GM21619 (cell line): Measurements from ENCODE around the gene S100A14.
"Not testable (repeated sequence)": the region's sequence is repeated elsewhere in the genome, so short reads cannot be mapped to it uniquely, and the experiment has no call there.

Source experiments
- ATAC-seq: cut with Tn5 transposase; IDR thresholded peaks from one replicate; pipeline ENCODE4 v1.9.1; 2021; ENCODE audit not compliant: unreplicated experiment

S100A14 gene

DNA sequence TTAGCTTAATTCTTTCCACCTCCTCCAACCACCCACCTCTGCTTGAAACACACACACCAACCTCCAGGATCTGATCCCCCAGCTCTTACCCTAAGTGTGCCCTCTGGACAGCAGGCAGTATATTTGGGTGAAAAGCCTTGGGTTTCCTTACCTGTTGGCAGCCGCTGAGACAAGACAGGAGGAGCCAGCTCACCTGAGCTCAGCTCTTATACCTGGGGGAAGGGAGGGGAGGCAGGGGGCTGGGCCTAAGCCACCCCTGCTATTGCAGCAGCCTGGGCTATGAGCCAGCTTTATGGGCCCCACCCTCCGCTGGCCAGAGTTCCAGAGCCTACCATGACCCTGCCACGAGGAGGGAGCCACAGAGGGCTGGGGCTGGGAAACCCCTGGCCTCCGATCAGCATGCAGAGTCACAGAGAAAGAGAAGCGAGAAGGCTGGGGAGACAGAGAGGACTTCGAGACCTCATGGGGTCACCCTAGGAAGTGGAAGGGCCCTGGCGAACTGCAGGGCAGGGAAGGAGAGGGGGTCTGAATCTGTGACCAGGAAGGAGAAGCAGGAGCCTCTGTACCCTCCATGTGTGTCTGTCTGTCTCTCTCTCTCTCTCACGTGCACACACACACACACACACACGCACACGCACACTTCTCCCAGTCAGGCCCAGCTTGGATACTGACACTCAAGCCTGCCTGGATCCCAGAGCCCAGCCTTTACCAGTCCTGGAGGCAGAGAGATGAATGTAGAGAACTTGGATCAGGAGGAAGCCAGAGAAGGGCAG is at the start of gene S100A14:
Gene S100A14, minus strand, starts transcription at position 182 of the 773 bp plus-strand sequence. CDS start 467 bp downstream, outside the sequence.
- ATAC-seq: no peak

DNA sequence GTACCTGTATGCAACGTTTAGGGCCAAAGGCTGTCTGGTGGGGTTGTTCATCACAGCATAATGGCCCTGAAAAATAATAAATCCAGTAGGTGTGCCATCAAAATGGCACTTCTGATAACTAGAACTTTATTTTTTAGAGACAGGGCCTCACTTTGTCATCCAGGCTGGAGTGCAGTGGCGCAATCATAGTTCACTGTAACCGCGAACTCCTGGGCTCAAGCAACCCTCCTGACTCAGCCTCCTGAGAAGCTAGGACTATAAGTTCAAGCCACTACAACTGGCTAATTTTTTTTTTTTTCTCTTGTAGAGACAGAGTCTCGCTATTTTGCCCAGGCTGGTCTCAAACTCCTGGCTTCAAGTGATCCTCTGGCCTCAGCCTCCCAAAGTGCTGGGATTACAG is 47.1 kb upstream of the S100A14 start:
- no peak for ATAC-seq

DNA sequence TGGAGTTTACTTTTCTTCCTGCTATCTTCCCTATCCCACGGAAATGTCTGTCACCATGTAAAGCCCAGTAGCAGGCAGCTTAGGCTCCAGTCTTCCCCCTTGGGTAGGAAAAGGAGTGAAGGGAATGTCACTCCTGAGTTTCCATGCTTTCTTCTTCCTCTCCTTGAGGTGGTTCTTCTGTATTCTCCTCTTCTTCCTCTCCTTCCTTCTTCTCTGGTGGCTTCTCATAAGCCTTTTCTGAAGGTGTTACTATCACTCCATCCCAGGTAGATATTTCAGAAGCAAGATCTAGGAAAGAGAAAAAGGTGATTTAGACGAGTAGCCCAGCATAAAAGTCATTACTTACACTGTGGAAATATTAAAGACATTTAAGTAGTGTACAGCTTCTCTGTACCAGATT is 46.1 kb upstream of the S100A14 start:
- ATAC-seq: no peak

DNA sequence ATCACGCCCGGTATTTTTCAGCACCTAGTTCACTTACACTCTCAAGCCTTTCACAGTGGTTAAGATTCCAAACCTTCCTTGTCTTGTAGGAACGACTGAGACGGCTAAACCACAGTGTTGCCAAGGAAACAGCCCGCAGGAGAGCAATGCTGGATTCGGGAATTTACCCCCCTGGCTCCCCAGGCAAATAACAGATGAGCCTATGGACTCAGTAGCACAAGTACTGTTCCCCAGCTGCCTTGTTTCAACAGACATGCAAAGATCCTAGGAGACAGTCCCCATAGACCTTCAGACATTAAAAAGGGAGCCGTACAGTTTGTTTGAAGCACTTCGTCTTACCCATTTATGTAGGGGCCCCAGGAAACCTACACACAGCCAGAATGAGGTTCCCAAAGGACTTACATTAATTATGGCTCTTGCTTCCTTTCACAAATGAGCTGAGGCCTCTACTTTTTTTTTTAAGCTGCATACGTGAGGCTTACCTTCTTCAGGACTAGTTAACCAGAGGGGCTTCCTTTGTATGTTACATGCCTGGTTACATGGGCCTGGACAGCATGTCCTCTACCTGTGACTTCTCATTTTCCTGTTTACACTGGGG is 45.1 kb upstream of the S100A14 start:
- ATAC-seq: no peak

DNA sequence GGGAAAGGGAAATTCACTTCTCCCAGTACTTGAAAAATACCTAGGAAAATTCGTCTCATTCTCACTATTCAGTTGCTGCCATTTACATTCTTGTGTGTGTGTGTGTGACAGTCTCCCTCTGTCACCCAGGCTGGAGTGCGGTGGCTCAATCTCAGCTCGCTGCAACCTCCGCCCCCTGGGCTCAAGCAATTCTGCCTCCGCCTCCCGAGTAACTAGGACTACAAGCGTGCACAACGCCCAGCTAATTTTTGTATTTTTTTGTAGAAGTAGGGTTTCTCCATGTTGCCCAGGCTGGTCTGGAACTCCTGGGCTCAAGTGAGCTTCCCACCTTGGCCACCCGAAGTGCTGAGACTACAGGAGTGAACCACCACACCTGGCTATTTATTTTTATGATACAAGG is 43.5 kb upstream of the S100A14 start:
- ATAC-seq: no peak

DNA sequence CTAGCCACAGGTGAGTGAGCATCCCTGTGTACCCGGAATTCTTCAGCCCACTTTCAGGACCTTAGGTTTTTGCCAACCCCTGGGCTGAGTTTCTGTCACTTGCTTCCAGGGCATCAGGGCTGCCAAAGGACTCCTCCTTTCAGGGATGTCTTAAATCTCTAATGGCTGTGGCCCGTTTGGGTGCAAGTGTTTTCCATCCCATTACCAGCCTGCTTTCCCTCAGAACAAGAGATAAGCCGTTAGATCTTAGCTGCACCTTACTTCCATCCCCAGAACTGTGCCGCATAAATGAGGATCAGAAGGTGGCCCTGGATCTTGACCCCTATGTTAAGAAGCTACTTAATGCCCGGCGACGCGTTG is 43.0 kb upstream of the S100A14 start:
- no peak for ATAC-seq

DNA sequence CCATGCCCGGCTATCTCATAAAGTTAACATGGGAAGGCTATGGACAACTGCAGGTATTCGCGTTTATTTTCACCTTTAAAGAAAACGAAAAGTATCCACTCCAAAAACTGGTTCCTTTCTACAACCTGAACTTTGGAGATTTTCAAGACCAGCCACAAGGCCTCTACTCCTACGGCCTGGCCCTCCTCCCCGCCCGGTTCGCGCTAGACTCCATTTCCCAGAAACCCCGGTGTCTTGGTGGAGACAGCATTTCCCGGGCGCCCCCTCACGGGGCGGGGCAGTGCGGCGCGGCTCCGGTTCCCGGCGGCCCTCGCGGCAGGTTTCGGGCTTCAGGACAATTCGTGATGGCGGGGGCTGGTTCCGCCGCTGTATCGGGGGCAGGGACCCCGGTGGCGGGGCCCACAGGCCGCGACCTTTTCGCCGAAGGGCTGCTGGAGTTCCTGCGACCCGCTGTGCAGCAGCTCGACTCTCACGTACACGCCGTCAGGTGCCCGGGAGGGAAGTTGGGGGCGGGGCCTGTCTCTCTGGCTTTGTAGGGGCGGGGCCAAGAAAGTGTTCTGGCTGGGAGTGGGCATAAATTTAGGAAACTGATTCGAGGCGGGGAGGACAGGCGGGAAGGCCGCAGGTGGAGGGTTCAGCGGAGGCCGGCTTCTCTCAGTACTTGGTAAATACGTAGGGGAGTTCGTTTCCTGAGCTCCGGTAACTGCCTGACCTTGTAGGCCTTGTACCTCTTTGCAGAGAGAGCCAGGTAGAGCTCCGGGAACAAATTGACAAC is 42.5 kb upstream of the S100A14 start, which contains the start of gene SNAPIN:
Gene SNAPIN, plus strand, starts transcription at position 304 of the 775 bp plus-strand sequence. Its CDS starts 41 bp downstream, at position 345.
- ATAC-seq: peak; percentile 87

DNA sequence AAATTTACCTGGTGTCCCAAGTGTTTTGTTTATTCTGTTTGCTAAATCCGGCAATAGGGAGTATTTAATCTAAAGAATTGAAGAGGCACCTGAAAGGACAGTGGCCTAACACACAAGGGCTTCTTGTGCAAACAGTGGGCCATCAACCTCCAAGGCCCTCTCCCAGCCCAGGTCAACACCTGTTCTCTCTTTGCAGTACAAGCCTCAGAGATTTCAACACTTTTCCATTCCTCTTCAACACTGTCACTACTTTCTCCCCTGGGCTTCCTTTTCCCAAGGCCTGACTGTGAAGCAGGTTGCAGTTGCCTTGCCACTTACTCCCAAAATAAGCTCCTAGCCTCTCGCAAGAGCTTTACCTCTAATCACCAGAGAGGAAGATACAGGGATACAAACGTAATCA is 39.2 kb upstream of the S100A14 start:
- ATAC-seq: no peak

DNA sequence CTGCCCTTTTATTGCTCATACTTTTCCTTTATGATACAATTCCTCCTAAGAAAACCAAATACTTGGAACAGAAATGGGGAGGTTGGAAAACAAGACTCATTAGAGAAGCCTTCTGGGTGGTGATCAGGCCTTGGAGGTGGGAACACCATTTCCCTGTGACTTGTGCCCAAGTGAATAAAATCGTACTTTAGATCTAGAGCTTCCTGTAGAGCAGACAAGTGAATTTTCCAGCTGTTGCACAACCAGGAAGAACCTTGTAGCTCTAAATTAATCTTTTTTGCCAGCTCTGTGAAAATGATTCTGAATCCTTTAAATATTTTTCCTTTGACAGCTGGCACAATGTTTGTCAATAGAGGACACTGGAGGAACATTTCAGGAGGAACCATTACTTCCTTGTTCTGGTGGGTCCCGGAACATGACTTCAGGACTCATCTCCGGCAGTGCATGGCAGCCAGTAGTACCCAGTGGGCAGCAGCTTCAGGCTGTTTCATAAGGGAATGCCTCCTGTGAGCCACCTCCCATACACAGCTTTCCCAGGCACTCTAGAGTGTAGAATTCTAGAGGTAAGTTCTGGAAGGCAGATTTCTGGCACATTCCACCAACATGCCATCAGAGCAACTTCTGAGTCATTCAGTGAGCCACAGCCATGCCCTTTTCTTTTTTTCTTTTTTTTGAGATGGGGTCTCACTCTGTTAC is 36.8 kb upstream of the S100A14 start:
- no peak for ATAC-seq

DNA sequence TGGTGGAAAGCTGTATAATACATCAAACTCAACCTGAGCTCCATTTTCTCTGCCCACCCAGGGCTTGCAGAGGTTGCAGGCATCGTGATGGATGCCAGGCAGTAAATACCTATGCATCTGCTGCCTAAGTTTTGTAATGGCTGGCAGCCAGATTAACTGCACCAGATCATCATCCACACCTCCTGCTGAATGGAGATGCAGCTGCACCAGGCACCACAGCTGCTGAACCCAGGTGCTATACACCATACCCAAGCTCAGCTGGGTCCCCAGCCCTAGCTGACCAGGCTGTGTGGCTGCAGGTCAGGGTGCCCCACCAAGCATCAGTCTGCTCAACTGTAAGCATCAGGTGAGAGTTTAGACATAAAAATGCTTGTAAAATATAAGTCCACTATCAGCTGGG is 35.6 kb upstream of the S100A14 start:
- no peak for ATAC-seq

DNA sequence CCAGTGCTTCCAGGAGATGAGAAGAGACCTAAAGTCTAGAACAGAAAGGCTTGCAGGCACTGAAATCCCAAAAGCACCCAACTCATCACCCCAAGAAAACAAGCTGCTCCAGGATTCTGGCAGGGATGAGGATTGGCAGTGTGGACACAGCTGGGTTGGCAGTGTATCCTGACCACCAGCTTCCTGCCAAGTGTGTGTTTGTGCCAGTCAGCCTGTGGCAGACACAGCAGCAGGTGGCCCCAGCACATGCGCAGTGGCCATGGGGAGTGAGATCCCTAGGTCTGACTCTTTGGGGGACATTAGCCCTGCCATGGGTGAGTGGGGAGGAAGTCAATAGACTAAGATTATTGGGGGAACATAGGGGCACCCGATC is 33.7 kb upstream of the S100A14 start:
- ATAC-seq: no peak

DNA sequence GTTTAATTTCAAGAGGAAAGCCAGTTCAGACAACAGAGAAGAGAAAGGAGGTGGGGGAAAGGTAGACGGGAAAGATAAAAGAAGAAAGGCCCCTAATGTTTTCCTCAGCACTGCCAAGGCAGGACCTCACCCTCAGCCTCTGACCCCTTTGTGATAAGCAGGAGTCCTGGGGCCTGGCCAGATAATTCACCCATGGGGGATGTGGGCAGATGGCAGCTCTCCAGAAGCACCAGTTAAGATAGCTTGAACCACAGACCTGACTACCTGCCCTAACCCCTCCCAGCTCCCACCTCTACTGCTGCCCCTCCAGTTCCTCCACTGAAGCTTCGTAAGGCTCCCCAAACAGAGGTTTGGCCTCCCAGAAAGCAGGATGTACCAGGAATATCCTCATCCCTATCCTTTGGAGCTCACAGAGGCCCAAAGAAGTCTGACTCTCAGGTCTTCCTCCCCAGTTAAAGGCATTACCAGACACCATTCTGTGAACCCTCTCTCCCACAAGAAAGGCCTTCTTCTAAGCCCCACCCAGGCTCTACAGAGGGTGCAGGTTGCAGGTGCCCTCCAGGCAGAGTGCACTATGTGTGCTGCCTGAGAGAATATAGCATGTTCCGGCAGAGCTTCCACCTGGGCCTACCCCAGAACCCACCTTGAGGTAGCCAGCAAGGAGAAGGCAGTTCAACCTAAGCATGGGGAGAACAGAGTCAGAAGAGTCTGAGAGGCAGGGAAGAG is 33.2 kb upstream of the S100A14 start:
- ATAC-seq: no peak

DNA sequence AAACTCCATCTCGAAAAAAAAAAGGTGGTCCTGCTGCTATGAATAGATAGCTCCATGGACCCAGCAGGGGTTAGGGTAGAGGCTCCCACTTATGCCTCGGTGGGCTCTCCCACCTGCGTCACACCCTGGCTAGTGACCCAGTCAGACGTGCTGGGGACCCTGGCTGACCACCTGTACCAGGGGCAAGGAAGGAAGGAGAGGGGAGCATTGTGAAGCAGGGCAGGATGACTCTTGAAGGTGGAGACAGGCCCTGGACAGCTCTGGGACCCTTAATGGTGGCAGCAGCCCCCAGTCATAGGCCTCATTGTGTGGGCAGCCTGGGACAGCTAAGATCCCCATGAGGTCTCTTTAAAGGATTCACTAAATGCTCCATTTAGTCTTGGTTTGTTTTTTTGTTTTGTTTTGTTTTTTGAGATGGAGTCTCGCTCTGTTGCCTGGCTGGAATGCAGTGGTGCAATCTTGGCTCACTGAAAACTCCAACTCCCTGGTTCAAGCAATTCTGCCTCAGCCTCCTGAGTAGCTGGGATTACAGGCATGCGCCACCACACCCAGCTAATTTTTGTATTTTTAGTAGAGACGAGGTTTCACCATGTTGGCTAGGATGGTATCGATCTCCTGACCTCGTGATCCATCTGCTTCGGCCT is 32.0 kb upstream of the S100A14 start:
- ATAC-seq: no peak

DNA sequence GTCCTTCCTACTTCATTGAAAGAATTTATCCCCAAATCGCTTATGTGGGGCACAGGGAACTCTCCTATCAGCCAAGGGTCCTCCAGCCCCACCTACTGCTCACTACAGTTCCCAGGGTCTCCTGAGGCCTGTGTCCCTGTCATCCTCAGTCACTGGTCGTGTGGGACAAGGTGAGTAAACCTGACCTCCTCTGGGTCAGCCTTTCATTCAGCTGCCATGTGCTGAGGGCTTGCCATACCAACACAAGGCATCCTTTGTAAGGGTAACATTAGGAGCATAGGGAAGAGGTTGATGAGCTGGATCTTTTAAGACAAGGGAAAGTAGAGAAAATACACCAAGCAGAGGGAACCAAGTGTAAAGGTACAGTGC is 31.2 kb upstream of the S100A14 start:
- ATAC-seq: no peak

DNA sequence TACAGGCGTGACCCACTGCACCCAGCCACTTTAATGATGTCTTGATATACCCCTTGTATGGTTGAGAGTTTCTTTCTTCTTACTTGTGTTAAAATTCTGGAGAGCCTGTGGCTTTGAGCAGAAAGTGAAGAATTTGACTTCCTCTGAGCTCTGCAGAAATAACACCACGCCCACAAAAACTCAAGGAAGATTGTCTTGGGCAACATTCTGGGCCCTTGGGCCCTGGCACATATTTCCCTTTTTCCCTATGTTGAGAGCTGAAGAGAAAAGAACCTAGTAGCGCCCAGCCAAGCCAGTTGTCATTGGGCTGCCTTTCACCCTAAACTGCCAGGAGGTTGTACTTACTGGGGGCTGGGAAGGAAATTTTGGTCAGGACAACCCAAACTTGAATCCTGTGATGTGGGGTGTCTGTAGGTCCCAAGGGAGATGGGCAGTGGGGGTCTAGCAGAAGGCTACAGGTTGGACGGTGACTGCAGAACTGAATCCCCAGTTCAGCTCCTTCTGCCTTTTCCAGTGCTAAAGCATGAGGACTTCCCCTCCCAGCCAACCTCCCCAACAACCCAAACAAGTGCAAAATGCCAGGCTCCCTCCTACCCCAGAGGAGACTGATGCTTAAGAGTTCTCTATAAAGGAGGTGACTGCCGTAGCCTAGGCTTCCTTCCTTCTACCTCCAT is 30.7 kb upstream of the S100A14 start:
- ATAC-seq: no peak

DNA sequence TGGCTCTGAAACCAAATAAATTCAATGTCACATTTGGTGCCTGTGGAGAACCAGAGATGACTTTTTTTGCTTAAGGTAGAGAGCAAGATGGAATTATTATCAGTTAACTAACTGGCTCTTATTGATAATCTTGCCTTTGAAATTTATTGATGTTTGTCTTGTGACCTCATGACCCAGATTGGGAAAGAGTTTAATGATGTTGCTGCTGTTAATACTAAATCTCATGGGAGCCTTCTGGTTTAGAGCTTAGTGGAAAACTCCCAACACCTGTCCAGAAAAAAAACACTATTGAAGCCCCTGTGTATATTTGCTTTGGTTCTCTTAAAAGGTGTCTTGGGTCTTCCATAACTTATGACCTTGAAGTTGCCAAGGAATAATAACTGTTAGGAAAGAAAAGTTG is 27.7 kb upstream of the S100A14 start:
- no peak for ATAC-seq

DNA sequence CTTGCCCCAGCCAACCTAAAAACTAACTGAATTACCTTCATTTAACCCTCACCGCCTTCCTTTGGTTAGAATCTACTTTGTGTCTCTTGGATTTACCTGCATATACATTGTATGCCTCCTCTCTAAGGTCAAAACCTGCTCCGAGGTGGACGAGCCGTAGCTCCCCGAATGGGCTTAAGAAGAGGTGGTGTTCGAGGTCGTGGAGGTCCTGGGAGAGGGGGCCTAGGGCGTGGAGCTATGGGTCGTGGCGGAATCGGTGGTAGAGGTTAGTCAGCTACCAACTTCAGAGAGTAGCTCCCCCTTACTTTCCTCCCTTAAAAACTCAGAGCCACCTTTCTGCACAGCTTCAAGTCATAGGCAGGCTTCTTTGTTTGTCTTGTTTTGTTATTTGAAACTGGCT is 27.0 kb upstream of the S100A14 start:
- ATAC-seq: no peak

DNA sequence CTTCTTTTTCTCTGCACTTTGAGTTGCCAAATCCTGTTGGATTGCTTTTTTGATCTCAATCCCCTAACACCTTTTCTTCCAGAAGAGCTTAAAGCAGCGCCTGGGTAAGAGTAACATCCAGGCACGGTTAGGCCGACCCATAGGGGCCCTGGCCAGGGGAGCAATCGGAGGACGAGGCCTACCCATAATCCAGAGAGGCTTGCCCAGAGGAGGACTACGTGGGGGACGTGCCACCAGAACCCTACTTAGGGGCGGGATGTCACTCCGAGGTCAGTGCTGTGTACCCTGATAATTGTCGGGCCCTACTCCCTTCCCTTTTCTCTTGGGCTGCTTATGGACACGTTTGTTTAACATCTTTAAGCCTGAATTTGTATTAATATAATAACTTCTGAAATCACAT is 26.0 kb upstream of the S100A14 start:
- ATAC-seq: no peak

DNA sequence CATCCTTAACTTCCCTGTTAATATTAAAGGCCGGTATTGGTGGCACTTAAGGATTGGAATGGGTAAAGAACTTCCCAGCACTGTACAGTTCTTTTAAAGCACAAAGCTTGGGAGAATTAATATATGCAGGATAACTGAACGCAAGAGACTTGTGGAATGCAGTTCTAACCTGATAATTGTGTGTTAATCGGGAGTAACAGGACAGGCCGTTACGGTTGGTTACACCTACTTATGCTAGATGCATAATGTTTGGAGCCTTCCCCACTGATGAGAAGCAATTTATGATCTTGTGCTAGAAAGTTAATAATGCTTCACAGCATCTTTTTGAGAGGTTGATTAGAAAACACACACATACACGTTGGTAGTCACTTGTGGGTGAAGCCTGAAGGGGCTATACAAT is 24.7 kb upstream of the S100A14 start:
- ATAC-seq: no peak

DNA sequence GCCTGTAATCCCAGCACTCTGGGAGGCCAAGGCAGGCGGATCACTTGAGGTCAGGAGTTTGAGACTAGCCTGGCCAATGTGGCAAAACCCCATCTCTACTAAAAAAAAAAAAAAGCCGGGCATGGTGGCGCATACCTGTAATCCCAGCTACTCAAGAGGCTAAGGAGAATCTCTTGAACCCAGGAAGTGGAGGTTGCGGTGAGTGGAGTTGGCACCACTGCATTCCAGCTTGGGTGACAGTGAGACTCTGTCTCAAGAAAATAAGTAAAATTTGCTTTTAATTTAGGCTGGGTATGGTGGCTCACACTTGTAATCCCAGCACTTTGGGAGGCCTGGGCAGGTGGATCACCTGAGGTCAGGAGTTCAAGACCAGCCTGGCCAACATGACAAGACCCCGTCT is 24.1 kb upstream of the S100A14 start:
- not testable (repeated sequence) for ATAC-seq
